Measurements from ENCODE around the gene CRACR2A.

Gene CRACR2A

GRCh38 chr12:3686463-3686862 is 66.4 kb downstream of the CRACR2A start:
- no peak for TF ChIP-seq CTCF (IDR thresholded peaks at IDR 0.05; ENCODE audit: insufficient read depth, low read length, poor library complexity, severe bottlenecking)
- H3K4me3 ChIP-seq (replicated peaks; ENCODE audit: low read depth, low read length), result no peak overlapping the region
- H3K27me3 ChIP-seq (replicated peaks; ENCODE audit: control insufficient read depth, insufficient read depth, low read length), result no peaks in the 10 kb centered on the region
- peaks cover 3% of the 10 kb centered on the region for H3K36me3 ChIP-seq (ENCODE audit: control insufficient read depth, insufficient read depth, low read length)
- no peak for DNase-seq (ENCODE audit: extremely low read depth, insufficient read length)

GRCh38 chr12:3685830-3686229 is 67.1 kb downstream of the CRACR2A start:
- no peaks in the 10 kb centered on the region for H3K27me3 ChIP-seq (replicated peaks; ENCODE audit: control insufficient read depth, insufficient read depth, low read length)

GRCh38 chr12:3684449-3685051 is 68.4 kb downstream of the CRACR2A start:
- no peak overlapping the region for H3K4me3 ChIP-seq (replicated peaks; ENCODE audit: low read depth, low read length)
- no peak for TF ChIP-seq CTCF (IDR thresholded peaks at IDR 0.05; ENCODE audit: insufficient read depth, low read length, poor library complexity, severe bottlenecking)
- no peaks in the 10 kb centered on the region for H3K27me3 ChIP-seq (replicated peaks; ENCODE audit: control insufficient read depth, insufficient read depth, low read length)
- DNase-seq (ENCODE audit: extremely low read depth, insufficient read length), result no peak
- H3K36me3 ChIP-seq (ENCODE audit: control insufficient read depth, insufficient read depth, low read length), result peaks cover 3% of the 10 kb centered on the region

More at GRCh38 chr12:3685830-3686229, 67.1 kb downstream of the CRACR2A start:
- no peak for DNase-seq (ENCODE audit: extremely low read depth, insufficient read length)
- no peak overlapping the region for H3K4me3 ChIP-seq (replicated peaks; ENCODE audit: low read depth, low read length)
- no peak for TF ChIP-seq CTCF (IDR thresholded peaks at IDR 0.05; ENCODE audit: insufficient read depth, low read length, poor library complexity, severe bottlenecking)
- peaks cover 3% of the 10 kb centered on the region for H3K36me3 ChIP-seq (ENCODE audit: control insufficient read depth, insufficient read depth, low read length)

- TF ChIP-seq CTCF (IDR thresholded peaks at IDR 0.05; ENCODE audit: insufficient read depth, low read length, poor library complexity, severe bottlenecking), result no peak
- Histone ChIP-seq H3K36me3 (ENCODE audit: control insufficient read depth, insufficient read depth, low read length) (peaks cover 6% of the 10 kb centered on the region), H3K4me3 (replicated peaks; ENCODE audit: low read depth, low read length) (no peak overlapping the region), H3K27me3 (replicated peaks; ENCODE audit: control insufficient read depth, insufficient read depth, low read length) (no peaks in the 10 kb centered on the region)
- DNase-seq (ENCODE audit: extremely low read depth, insufficient read length), result no peak
Observed at GRCh38 chr12:3683670-3684069, 69.2 kb downstream of the CRACR2A start.

- H3K36me3 ChIP-seq (ENCODE audit: control insufficient read depth, insufficient read depth, low read length), result peaks cover 9% of the 10 kb centered on the region
- TF ChIP-seq CTCF (IDR thresholded peaks at IDR 0.05; ENCODE audit: insufficient read depth, low read length, poor library complexity, severe bottlenecking), result no peak
- H3K27me3 ChIP-seq (replicated peaks; ENCODE audit: control insufficient read depth, insufficient read depth, low read length), result no peaks in the 10 kb centered on the region
- H3K4me3 ChIP-seq (replicated peaks; ENCODE audit: low read depth, low read length), result no peak overlapping the region
- DNase-seq (ENCODE audit: extremely low read depth, insufficient read length), result no peak
Observed at GRCh38 chr12:3681595-3682061, 71.3 kb downstream of the CRACR2A start.

Data from GM06990 (cell line).